Measurements from ENCODE around the gene VSTM5.

The VSTM5 gene

GRCh38 chr11:93857413-93858120, 7.1 kb upstream of the VSTM5 start:
- Histone ChIP-seq H3K4me3 (ENCODE audit: low read depth, low read length) (no peak overlapping the region), H3K27me3 (no peaks in the 10 kb centered on the region), H3K9me3 (no peaks in the 10 kb centered on the region), H3K36me3 (no peaks in the 10 kb centered on the region), H3K4me1 (peaks cover 11% of the 10 kb centered on the region)
- DNase-seq = no peak
- TF ChIP-seq, protein P1, sequence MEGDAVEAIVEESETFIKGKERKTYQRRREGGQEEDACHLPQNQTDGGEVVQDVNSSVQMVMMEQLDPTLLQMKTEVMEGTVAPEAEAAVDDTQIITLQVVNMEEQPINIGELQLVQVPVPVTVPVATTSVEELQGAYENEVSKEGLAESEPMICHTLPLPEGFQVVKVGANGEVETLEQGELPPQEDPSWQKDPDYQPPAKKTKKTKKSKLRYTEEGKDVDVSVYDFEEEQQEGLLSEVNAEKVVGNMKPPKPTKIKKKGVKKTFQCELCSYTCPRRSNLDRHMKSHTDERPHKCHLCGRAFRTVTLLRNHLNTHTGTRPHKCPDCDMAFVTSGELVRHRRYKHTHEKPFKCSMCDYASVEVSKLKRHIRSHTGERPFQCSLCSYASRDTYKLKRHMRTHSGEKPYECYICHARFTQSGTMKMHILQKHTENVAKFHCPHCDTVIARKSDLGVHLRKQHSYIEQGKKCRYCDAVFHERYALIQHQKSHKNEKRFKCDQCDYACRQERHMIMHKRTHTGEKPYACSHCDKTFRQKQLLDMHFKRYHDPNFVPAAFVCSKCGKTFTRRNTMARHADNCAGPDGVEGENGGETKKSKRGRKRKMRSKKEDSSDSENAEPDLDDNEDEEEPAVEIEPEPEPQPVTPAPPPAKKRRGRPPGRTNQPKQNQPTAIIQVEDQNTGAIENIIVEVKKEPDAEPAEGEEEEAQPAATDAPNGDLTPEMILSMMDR (IDR thresholded peaks at IDR 0.05; ENCODE audit: low read depth, low read length) = no peak

DNA sequence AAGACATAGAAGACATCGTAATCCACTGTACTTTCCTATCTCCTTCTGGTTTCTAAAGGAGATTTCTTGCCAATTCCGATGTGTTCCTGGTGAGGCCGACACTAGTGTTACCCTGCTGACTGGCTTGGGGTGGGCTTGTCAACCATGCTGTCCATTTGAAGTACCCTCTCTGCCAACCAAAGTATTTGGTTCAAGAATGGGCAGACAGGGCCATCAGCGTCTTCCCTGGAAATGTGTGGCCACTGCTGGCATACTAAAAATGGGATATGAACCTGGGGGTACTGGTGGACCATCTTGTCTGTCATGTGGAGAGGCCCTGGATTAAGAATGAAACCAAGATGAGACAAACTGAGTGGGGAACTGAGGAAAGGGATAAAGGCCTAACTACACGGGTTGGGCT, 1.8 kb upstream of the VSTM5 start:
- DNase-seq = no peak
- Histone ChIP-seq H3K4me3 (ENCODE audit: low read depth, low read length) (no peak overlapping the region), H3K36me3 (no peaks in the 10 kb centered on the region), H3K4me1 (peaks cover 5% of the 10 kb centered on the region; the same call in 1 of the 2 replicates), H3K9me3 (no peaks in the 10 kb centered on the region), H3K27me3 (no peaks in the 10 kb centered on the region)
- TF ChIP-seq, protein P1 (IDR thresholded peaks at IDR 0.05; ENCODE audit: low read depth, low read length) = no peak

DNA sequence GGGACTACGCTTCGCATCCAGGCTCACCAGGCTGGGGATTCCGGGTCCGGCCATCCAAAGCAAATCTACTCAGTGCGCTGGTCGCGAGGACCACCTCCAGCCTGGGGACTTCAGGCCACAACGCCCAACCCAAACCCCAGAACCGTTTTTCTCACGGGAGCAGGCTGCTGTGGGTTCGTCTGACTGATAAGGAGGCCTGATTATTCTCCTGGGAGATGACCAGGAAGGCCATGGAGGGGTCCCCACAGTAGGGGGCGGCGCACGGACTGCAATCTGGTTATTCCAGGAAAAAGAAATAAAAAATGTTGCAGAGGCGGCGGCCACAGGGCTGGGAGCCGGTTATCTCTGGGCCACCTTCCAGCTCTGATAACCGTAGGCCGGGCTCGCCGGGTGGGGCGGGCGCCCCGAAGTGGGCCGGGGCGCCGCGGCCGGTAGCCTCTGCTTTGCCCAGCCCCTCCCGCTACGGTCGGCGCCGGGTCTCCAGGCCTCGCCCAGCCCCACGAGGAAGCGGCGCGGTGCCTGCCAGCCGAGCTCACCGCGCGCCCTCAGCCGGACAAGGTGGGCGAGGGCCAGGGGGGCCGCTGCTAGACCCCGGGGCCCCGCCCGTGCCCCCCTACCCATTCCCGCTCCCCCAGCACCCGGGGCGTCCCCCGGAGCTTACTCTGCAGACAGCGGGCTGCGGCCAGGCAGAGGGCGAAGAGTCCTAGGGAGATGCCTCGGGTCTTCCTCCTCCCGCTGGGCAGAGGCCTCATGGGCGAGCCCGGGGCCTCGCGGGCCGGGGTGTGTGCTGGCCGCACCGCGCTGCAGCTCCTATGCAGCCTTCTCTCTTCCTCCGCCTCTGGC, 446 bp downstream of the VSTM5 start:
- peak; percentile 64 for DNase-seq
- H3K27me3 ChIP-seq = no peaks in the 10 kb centered on the region
- TF ChIP-seq, protein P1 (IDR thresholded peaks at IDR 0.05; ENCODE audit: low read depth, low read length) = peak; percentile 29; the same call in 1 of the 2 replicates
- no peaks in the 10 kb centered on the region for H3K36me3 ChIP-seq
- no peaks in the 10 kb centered on the region for H3K9me3 ChIP-seq
- peaks cover 5% of the 10 kb centered on the region; the same call in 1 of the 2 replicates for H3K4me1 ChIP-seq
- peak overlapping the region; percentile 62 for H3K4me3 ChIP-seq (ENCODE audit: low read depth, low read length)

GRCh38 chr11:93849201-93849600, 1.2 kb downstream of the VSTM5 start:
- Histone ChIP-seq H3K9me3 (no peaks in the 10 kb centered on the region), H3K36me3 (no peaks in the 10 kb centered on the region), H3K4me3 (ENCODE audit: low read depth, low read length) (no peak overlapping the region), H3K4me1 (peaks cover 5% of the 10 kb centered on the region; the same call in 1 of the 2 replicates), H3K27me3 (no peaks in the 10 kb centered on the region)
- no peak for DNase-seq
- TF ChIP-seq, protein P1 (IDR thresholded peaks at IDR 0.05; ENCODE audit: low read depth, low read length) = no peak

- Histone ChIP-seq H3K9me3 (no peaks in the 10 kb centered on the region), H3K36me3 (no peaks in the 10 kb centered on the region), H3K4me3 (ENCODE audit: low read depth, low read length) (no peak overlapping the region), H3K27me3 (no peaks in the 10 kb centered on the region), H3K4me1 (peaks cover 5% of the 10 kb centered on the region; the same call in 1 of the 2 replicates)
- no peak for DNase-seq
- TF ChIP-seq, protein P1 (IDR thresholded peaks at IDR 0.05; ENCODE audit: low read depth, low read length) = no peak
Measured at GRCh38 chr11:93846411-93846810, 4.0 kb downstream of the VSTM5 start.

Data from BE2C (cell line).